ENCODE results near the gene PGLYRP4. TPM values are rescaled to one million over a fixed set of nuclear protein-coding genes. Genes with fewer than 3 reads are reported as not detected.

PGLYRP4 gene
- total and polyA plus RNA-seq, 2 of the 4 experiments (the other 2 are of a cell fraction) = not detected

DNA sequence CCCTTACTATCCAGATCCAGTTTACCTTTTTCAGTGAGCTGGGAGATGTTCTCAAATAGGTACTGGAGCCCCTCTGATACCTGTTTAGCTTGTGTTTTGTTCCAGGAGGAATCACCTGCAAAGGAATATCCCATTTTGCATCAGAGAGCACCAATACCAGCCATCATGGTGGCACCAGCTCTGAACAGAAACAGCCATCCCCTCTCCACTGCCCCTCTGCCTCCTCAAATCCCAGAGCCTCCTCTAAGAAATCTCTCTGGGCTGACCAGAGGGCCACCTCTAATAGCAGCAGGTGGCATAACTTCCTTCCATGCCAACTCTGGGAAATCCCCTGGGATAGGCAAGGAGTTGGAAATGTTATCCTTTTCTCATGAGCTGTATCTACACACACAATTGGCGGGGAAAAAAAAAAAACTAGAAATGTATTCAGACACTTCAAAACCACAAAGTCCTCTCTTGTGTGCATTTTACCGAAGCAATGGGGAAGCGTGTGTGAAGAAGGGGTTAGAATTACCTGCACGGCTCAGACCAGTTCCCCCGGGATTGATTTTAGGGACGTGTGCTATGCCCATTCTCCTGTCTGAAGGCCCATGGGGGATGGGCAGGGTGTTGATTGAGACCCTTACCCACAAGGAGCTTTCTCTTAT lies 2.4 kb downstream of the PGLYRP4 start:
- Histone ChIP-seq H3K56ac (ENCODE audit: extremely low read depth, insufficient read depth, low read length) (no peak overlapping the region), H3K4me1 (ENCODE audit: control insufficient read depth, insufficient read depth, low read length) (no peaks in the 10 kb centered on the region), H3K27me3 (ENCODE audit: control insufficient read depth, insufficient read depth, low read length) (peaks cover 4% of the 10 kb centered on the region; the same call in 1 of the 2 replicates), H2BK5ac (ENCODE audit: low read depth, low read length, poor library complexity, severe bottlenecking) (no peak overlapping the region), H3K9me1 (ENCODE audit: insufficient read depth, low read length) (no peaks in the 10 kb centered on the region), H2BK15ac (ENCODE audit: low read depth, low read length) (no peak overlapping the region), H3K4me2 (ENCODE audit: low read depth, low read length) (no peak overlapping the region), H3K18ac (ENCODE audit: low read depth, low read length) (no peak overlapping the region), H2BK20ac (ENCODE audit: low read depth, low read length) (no peak overlapping the region), H4K5ac (ENCODE audit: low read depth, low read length) (no peak overlapping the region), H3K9ac (ENCODE audit: low read depth, low read length) (no peak overlapping the region), H2AFZ (replicated peaks; ENCODE audit: low read length, poor library complexity) (no peak overlapping the region), H3K4me3 (ENCODE audit: insufficient read depth, low read depth, low read length) (no peak overlapping the region), H2BK120ac (ENCODE audit: low read depth, low read length) (no peak overlapping the region), H4K8ac (ENCODE audit: low read depth in 2 of 2, low read length in 2 of 2) (no peak overlapping the region), H2AK9ac (replicated peaks; ENCODE audit: low read depth, low read length, poor library complexity) (no peak overlapping the region), H3K4ac (ENCODE audit: low read depth, low read length) (no peak overlapping the region), H4K20me1 (ENCODE audit: insufficient read depth, low read length) (no peaks in the 10 kb centered on the region), H3K79me1 (ENCODE audit: low read depth in 1 of 2, low read length in 2 of 2) (no peaks in the 10 kb centered on the region), H3K23ac (ENCODE audit: low read depth, low read length) (no peak overlapping the region), H2AK5ac (ENCODE audit: low read depth, low read length) (no peak overlapping the region), H3K9me3 (ENCODE audit: control insufficient read depth, insufficient read depth, low read length) (no peaks in the 10 kb centered on the region), H3K14ac (replicated peaks; ENCODE audit: low read depth, low read length) (no peak overlapping the region), H3K36me3 (ENCODE audit: control insufficient read depth, insufficient read depth, low read length) (no peaks in the 10 kb centered on the region), H4K91ac (ENCODE audit: insufficient read depth, low read depth, low read length) (no peak overlapping the region), H3K27ac (ENCODE audit: insufficient read depth, low read length) (no peak overlapping the region)
- no TSS peak for BruUV-seq (replicated peaks)
- ChIA-PET POLR2A (ENCODE audit: unreplicated experiment) (no interaction called here), CTCF (interaction anchor here (1.1 kb wide), 1 partner anchor 149 kb away, joined by 3 read pairs; no protein-coding TSS in a partner anchor)
- DNase-seq (no peak), ATAC-seq (ENCODE audit: low read depth) (no peak)
- intact Hi-C loops (cut with micrococcal nuclease) (no loop called here), in situ Hi-C loops (cut with MboI; ENCODE audit: low sequenced_read_pairs) (no loop called here), dilution Hi-C loops (cut with HindIII; ENCODE audit: low sequenced_read_pairs, unreplicated experiment) (no loop called here)
- TF ChIP-seq, protein P1, sequence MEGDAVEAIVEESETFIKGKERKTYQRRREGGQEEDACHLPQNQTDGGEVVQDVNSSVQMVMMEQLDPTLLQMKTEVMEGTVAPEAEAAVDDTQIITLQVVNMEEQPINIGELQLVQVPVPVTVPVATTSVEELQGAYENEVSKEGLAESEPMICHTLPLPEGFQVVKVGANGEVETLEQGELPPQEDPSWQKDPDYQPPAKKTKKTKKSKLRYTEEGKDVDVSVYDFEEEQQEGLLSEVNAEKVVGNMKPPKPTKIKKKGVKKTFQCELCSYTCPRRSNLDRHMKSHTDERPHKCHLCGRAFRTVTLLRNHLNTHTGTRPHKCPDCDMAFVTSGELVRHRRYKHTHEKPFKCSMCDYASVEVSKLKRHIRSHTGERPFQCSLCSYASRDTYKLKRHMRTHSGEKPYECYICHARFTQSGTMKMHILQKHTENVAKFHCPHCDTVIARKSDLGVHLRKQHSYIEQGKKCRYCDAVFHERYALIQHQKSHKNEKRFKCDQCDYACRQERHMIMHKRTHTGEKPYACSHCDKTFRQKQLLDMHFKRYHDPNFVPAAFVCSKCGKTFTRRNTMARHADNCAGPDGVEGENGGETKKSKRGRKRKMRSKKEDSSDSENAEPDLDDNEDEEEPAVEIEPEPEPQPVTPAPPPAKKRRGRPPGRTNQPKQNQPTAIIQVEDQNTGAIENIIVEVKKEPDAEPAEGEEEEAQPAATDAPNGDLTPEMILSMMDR (conservative IDR thresholded peaks at IDR 0.05; ENCODE audit: low read depth, low read length) = no peak
- TF ChIP-seq BHLHE40 (IDR thresholded peaks at IDR 0.05; ENCODE audit: low read depth, low read length) = no peak
- no peak for TF ChIP-seq NFE2L2 (IDR thresholded peaks at IDR 0.05; ENCODE audit: low read depth, low read length)
- no peak for TF ChIP-seq FOS (IDR thresholded peaks at IDR 0.05; ENCODE audit: low read depth, low read length)
- no peak for TF ChIP-seq POLR2A (IDR thresholded peaks at IDR 0.05; ENCODE audit: low read depth, low read length)
- no peak for TF ChIP-seq MXI1 (IDR thresholded peaks at IDR 0.05; ENCODE audit: borderline replicate concordance, low read depth, low read length)
- TF ChIP-seq, protein P2, sequence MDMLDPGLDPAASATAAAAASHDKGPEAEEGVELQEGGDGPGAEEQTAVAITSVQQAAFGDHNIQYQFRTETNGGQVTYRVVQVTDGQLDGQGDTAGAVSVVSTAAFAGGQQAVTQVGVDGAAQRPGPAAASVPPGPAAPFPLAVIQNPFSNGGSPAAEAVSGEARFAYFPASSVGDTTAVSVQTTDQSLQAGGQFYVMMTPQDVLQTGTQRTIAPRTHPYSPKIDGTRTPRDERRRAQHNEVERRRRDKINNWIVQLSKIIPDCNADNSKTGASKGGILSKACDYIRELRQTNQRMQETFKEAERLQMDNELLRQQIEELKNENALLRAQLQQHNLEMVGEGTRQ (IDR thresholded peaks at IDR 0.05; ENCODE audit: low read depth, low read length) = no peak
- TF ChIP-seq, protein P3, sequence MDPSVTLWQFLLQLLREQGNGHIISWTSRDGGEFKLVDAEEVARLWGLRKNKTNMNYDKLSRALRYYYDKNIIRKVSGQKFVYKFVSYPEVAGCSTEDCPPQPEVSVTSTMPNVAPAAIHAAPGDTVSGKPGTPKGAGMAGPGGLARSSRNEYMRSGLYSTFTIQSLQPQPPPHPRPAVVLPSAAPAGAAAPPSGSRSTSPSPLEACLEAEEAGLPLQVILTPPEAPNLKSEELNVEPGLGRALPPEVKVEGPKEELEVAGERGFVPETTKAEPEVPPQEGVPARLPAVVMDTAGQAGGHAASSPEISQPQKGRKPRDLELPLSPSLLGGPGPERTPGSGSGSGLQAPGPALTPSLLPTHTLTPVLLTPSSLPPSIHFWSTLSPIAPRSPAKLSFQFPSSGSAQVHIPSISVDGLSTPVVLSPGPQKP (IDR thresholded peaks at IDR 0.05; ENCODE audit: borderline replicate concordance, low read depth, low read length) = no peak
- TF ChIP-seq RFX5 (IDR thresholded peaks at IDR 0.05; ENCODE audit: low read depth, low read length) = no peak
- no peak for TF ChIP-seq RAD21 (IDR thresholded peaks at IDR 0.05; ENCODE audit: low read length)
- no peak for TF ChIP-seq CEBPB (IDR thresholded peaks at IDR 0.05; ENCODE audit: low read depth, low read length)
- TF ChIP-seq MAZ (IDR thresholded peaks at IDR 0.05; ENCODE audit: borderline replicate concordance, low read depth, low read length) = no peak
- no CpG with 5 or more reads among the region's 6 CpGs for WGBS, 2 experiments (ENCODE audit: extremely low coverage in 2 of 2, insufficient read length in 1 of 2)
